Kidney (tissue), 19 donors: Measurements from ENCODE around the gene USP17L15. TPM values are rescaled to one million over a fixed set of nuclear protein-coding genes. Genes with fewer than 3 reads are reported as not detected.
A peak's percentile ranks its signal among the peaks of the same experiment; 100 is the strongest.
"Not testable (repeated sequence)": the region's sequence is repeated elsewhere in the genome, so short reads cannot be mapped to it uniquely, and the experiment has no call there.

Source experiments
- DNase-seq, 5 donors: peaks; one replicate each; pipeline ENCODE4 v3.0.0-alpha.2; 2013 to 2020
- FAIRE-seq: peaks from 2 replicates; lab custom pipeline; 2012; peaks lifted over from hg19 to GRCh38; lab: Jason Lieb, UNC
- H3K27ac ChIP-seq, 2 donors: one replicate each; pipeline ENCODE4 v1.7.0; 2013; ENCODE audit warnings: low read depth in 2 of 2, low read length in 2 of 2, inconsistent platforms in 1 of 2
- H3K27me3 ChIP-seq: one replicate; pipeline ENCODE4 v1.7.1; 2013; ENCODE audit warnings: low read length, inconsistent platforms; ENCODE audit not compliant: control insufficient read depth, insufficient read depth
- H3K36me3 ChIP-seq, 3 donors: one replicate each; pipeline versions ENCODE4 v1.7.0 to v1.7.1; 2013; ENCODE audit warnings: low read length in 3 of 3, control low read depth in 1 of 3, inconsistent platforms in 1 of 3; ENCODE audit not compliant: insufficient read depth in 3 of 3, control insufficient read depth in 2 of 3
- H3K4me1 ChIP-seq, 3 donors: one replicate each; pipeline versions ENCODE4 v1.7.0 to v1.7.1; 2013; ENCODE audit warnings: low read length in 3 of 3, inconsistent platforms in 1 of 3, low read depth in 1 of 3; ENCODE audit not compliant: control insufficient read depth in 2 of 3, insufficient read depth in 2 of 3
- H3K4me3 ChIP-seq, 3 donors: one replicate each; pipeline versions ENCODE4 v1.7.0 to v1.8.1; 2013; ENCODE audit warnings: low read length in 3 of 3, control low read depth in 1 of 3, inconsistent platforms in 1 of 3
- H3K9ac ChIP-seq, 3 donors: one replicate each; pipeline versions ENCODE4 v1.7.0 to v1.7.1; 2013; ENCODE audit warnings: low read length in 3 of 3, control low read depth in 1 of 3, inconsistent platforms in 1 of 3
- H3K9me3 ChIP-seq, 3 donors: one replicate each; pipeline versions ENCODE4 v1.7.0 to v1.7.1; 2013; ENCODE audit warnings: low read length in 3 of 3, control low read depth in 1 of 3, inconsistent platforms in 1 of 3; ENCODE audit not compliant: control insufficient read depth in 2 of 3, insufficient read depth in 1 of 3
- intact Hi-C: fragments of 100-400 bp; cut with DNase I; formaldehyde crosslinking; loops from one replicate; pipeline ENCODE4 v1.11.1; 2022
- long read RNA-seq, 10 donors: library from polyadenylated mRNA in 1 of 10; unstranded in 1 of 10; transcript quantifications; one replicate each; pipeline ENCODE4 v2.0.0 and lab custom pipeline, GENCODE V29; 2021 to 2026
- polyA plus RNA-seq: library from polyadenylated mRNA; stranded (reverse); fragments of 350-450 nt; fragmentation: Illumina TruSeq; extraction: RNeasy Lipid Tissue Mini Kit (QIAGEN cat#74804); gene quantifications from one replicate; pipeline ENCODE4 v1.2.3, GENCODE V29; 2014; ENCODE audit warnings: low read depth, low replicate concordance; ENCODE audit not compliant: insufficient read depth
- total RNA-seq: library from RNA; stranded (reverse); fragmentation: NEBNext Ultra II Directional; extraction: Animal tissue kit (Norgen Biotek cat#: 25700); gene quantifications from one replicate; pipeline ENCODE4 v1.2.1, GENCODE V29; 2021
- donor health status: control.
- donor health status: control.
- donor health status: DM: yes; HTN: yes; CAD: no.
- donor health status: Normal renal cell carcinoma (clear cell type).

The USP17L15 gene, protein sequence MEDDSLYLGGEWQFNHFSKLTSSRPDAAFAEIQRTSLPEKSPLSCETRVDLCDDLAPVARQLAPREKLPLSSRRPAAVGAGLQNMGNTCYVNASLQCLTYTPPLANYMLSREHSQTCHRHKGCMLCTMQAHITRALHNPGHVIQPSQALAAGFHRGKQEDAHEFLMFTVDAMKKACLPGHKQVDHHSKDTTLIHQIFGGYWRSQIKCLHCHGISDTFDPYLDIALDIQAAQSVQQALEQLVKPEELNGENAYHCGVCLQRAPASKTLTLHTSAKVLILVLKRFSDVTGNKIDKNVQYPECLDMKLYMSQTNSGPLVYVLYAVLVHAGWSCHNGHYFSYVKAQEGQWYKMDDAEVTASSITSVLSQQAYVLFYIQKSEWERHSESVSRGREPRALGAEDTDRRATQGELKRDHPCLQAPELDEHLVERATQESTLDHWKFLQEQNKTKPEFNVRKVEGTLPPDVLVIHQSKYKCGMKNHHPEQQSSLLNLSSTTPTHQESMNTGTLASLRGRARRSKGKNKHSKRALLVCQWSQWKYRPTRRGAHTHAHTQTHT
- not detected for total RNA-seq
- polyA plus RNA-seq: not detected
- long read RNA-seq, donor 1: 0 reads
- long read RNA-seq, donor 2: 0 reads
- long read RNA-seq, donor 3: 0 reads
- long read RNA-seq, donor 4: 0 reads
- long read RNA-seq, donor 5: 0 reads
- long read RNA-seq, donor 6: 0 reads
- long read RNA-seq, donor 7: 0 reads
- long read RNA-seq, donor 8: 0 reads
- long read RNA-seq, donor 9: 0 reads
- long read RNA-seq, donor 10: 0 reads

DNA sequence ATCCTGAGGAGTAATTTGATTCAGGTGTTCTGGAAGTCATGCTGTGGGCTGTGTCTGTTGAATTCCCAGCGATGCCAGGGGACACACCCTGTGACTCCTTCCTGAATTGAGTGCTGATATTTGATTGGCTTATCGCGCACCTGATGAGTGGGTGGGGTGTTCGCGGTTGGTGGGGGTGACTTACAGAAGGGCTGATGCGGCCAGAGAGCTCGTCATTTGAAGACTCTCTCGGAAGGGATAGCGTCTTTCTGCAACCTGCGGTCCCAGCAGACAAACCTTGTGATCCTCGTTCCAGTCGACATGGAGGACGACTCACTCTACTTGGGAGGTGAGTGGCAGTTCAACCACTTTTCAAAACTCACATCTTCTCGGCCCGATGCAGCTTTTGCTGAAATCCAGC lies at the start of gene USP17L15:
Gene USP17L15 (plus strand): TSS at position 301 of the 400 bp plus-strand sequence. CDS start 0 bp downstream, at position 301.
- intact Hi-C loops, H3K36me3 ChIP-seq: not testable (repeated sequence)

DNA sequence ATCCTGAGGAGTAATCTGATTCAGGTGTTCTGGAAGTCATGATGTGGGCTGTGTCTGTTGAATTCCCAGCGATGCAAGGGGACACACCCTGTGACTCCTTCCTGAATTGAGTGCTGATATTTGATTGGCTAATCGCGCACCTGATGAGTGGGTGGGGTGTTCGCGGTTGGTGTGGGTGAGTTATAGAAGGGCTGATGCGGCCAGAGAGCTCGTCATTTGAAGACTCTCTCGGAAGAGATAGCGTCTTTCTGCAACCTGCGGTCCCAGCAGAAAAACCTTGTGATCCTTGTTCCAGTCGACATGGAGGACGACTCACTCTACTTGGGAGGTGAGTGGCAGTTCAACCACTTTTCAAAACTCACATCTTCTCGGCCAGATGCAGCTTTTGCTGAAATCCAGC lies 23.8 kb upstream of the USP17L15 start, which contains the start of gene USP17L10:
Gene USP17L10 (plus strand): TSS at position 301 of the 400 bp plus-strand sequence. CDS start 0 bp downstream, at position 301.
- intact Hi-C loops, H3K9ac ChIP-seq, H3K4me1 ChIP-seq, H3K27me3 ChIP-seq, DNase-seq, FAIRE-seq, H3K9me3 ChIP-seq, H3K36me3 ChIP-seq, H3K4me3 ChIP-seq, H3K27ac ChIP-seq: not testable (repeated sequence)

More for the DNA sequence above, at the start of gene USP17L15:
- H3K27me3 ChIP-seq, H3K27ac ChIP-seq, FAIRE-seq, H3K9me3 ChIP-seq, DNase-seq, H3K4me3 ChIP-seq, H3K4me1 ChIP-seq, H3K9ac ChIP-seq: not testable (repeated sequence)

DNA sequence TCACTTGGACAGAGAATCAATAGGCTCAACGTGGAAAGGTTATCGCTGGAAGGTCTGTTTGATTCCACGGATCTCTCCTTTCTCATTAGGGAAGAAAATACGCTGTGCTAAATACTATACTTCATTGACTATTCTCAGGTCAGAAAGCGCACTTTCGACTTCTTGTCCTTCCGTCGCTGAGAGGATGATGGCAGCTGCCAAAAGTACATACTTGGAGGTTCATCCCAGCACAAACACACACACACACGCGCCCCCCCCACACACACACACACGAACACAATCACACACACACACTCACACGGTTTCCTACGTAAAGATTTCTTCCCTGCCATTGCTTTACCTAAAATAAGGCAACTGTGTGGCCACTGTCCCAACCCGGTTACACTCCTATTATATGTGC lies 19.5 kb upstream of the USP17L15 start:
- H3K27me3 ChIP-seq, H3K9ac ChIP-seq, H3K4me1 ChIP-seq, H3K4me3 ChIP-seq, H3K36me3 ChIP-seq, H3K27ac ChIP-seq, FAIRE-seq, H3K9me3 ChIP-seq, intact Hi-C loops: not testable (repeated sequence)
- DNase-seq: peak in 1 of 5 donors; percentile 18

DNA sequence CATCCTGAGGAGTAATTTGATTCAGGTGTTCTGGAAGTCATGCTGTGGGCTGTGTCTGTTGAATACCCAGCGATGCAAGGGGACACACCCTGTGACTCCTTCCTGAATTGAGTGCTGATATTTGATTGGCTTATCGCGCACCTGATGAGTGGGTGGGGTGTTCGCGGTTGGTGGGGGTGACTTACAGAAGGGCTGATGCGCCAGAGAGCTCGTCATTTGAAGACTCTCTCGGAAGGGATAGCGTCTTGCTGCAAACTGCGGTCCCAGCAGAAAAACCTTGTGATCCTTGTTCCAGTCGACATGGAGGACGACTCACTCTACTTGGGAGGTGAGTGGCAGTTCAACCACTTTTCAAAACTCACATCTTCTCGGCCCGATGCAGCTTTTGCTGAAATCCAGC lies 19.1 kb upstream of the USP17L15 start, which contains the start of gene USP17L11:
Gene USP17L11 (plus strand): TSS at position 301 of the 400 bp plus-strand sequence. CDS start 0 bp downstream, at position 301.
- H3K27ac ChIP-seq, H3K36me3 ChIP-seq, FAIRE-seq, intact Hi-C loops, H3K4me1 ChIP-seq, H3K9me3 ChIP-seq, DNase-seq, H3K4me3 ChIP-seq, H3K9ac ChIP-seq, H3K27me3 ChIP-seq: not testable (repeated sequence)

DNA sequence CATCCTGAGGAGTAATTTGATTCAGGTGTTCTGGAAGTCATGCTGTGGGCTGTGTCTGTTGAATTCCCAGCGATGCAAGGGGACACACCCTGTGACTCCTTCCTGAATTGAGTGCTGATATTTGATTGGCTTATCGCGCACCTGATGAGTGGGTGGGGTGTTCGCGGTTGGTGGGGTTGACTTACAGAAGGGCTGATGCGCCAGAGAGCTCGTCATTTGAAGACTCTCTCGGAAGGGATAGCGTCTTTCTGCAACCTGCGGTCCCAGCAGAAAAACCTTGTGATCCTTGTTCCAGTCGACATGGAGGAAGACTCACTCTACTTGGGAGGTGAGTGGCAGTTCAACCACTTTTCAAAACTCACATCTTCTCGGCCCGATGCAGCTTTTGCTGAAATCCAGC lies 14.3 kb upstream of the USP17L15 start, which contains the start of gene USP17L12:
Gene USP17L12 (plus strand): TSS at position 301 of the 400 bp plus-strand sequence. CDS start 0 bp downstream, at position 301.
- intact Hi-C loops, H3K27ac ChIP-seq, H3K36me3 ChIP-seq, H3K27me3 ChIP-seq, H3K4me1 ChIP-seq, DNase-seq, H3K4me3 ChIP-seq, H3K9ac ChIP-seq, FAIRE-seq, H3K9me3 ChIP-seq: not testable (repeated sequence)

DNA sequence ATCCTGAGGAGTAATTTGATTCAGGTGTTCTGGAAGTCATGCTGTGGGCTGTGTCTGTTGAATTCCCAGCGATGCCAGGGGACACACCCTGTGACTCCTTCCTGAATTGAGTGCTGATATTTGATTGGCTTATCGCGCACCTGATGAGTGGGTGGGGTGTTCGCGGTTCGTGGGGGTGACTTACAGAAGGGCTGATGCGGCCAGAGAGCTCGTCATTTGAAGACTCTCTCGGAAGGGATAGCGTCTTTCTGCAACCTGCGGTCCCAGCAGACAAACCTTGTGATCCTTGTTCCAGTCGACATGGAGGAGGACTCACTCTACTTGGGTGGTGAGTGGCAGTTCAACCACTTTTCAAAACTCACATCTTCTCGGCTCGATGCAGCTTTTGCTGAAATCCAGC lies 9.6 kb upstream of the USP17L15 start, which contains the start of gene USP17L13:
Gene USP17L13 (plus strand): TSS at position 301 of the 400 bp plus-strand sequence. CDS start 0 bp downstream, at position 301.
- H3K9ac ChIP-seq, DNase-seq, H3K27ac ChIP-seq, H3K36me3 ChIP-seq, H3K9me3 ChIP-seq, H3K27me3 ChIP-seq, intact Hi-C loops, FAIRE-seq, H3K4me1 ChIP-seq, H3K4me3 ChIP-seq: not testable (repeated sequence)

DNA sequence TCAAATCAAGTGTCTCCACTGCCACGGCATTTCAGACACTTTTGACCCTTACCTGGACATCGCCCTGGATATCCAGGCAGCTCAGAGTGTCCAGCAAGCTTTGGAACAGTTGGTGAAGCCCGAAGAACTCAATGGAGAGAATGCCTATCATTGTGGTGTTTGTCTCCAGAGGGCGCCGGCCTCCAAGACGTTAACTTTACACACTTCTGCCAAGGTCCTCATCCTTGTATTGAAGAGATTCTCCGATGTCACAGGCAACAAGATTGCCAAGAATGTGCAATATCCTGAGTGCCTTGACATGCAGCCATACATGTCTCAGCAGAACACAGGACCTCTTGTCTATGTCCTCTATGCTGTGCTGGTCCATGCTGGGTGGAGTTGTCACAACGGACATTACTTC lies 3.9 kb upstream of the USP17L15 start:
- H3K36me3 ChIP-seq, intact Hi-C loops, H3K9me3 ChIP-seq, H3K27me3 ChIP-seq, FAIRE-seq, H3K27ac ChIP-seq, H3K4me3 ChIP-seq, H3K4me1 ChIP-seq, DNase-seq, H3K9ac ChIP-seq: not testable (repeated sequence)
